GM18858 (cell line): Measurements from ENCODE around the gene C1orf174.
"Not testable (repeated sequence)": the region's sequence is repeated elsewhere in the genome, so short reads cannot be mapped to it uniquely, and the experiment has no call there.

Source experiments
- ATAC-seq: cut with Tn5 transposase; IDR thresholded peaks from one replicate; pipeline ENCODE4 v1.9.1; 2021; ENCODE audit not compliant: unreplicated experiment

The C1orf174 gene

DNA sequence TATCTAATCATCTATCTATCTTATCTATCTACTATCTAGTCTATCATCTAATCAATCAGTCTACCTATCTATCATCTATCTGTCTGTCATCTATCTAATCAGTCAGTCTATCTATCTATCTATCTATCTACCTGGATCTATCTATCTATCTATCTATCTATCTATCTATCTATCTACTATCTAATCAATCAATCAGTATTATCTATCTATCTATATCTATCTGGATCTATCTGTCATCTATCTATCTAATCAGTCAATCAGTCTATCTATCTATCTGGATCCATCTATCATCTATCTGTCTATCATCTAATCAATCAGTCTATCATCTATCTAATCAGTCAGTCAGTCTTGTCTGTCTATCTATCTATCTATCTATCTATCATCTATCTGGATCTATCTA, 26.9 kb upstream of the C1orf174 start:
- ATAC-seq: no peak

DNA sequence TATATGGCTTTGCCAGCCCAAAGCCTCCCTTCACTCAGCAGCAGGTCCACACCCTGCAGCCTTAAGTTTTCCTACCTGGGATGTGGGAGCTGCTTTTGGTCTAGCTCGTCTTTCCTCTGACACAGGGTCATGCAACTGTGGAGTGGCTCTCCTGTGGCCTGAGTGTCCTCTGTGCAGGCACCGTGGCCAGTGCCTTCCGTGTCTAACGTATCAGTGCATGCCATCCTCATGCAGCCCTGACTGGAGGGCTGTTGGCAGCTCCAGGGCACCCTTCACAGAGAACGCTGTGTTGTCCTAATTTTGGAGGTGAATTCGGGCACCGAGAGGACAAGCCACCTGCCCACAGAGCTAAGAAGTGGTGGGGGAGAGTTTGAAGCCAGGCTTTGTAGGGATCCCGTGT, 25.7 kb upstream of the C1orf174 start:
- no peak for ATAC-seq

DNA sequence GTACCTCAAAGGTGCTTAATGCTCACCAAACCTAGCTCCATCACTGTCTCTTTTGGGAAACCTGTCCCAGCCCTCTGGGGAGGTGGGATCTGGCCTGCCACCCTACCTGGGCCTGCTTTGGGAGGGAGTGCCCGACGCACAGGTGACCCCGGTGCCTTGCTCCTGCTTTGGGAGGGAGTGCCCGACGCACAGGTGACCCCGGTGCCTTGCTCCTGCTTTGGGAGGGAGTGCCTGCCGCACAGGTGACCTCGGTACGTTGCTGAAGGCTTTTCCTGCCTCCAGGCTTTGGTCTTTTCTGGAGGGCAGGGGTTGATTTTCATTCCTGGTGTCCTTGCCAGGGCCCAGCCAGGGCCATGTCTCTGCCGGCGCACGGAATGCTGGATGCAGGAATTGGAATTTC, 25.2 kb upstream of the C1orf174 start:
- no peak for ATAC-seq

DNA sequence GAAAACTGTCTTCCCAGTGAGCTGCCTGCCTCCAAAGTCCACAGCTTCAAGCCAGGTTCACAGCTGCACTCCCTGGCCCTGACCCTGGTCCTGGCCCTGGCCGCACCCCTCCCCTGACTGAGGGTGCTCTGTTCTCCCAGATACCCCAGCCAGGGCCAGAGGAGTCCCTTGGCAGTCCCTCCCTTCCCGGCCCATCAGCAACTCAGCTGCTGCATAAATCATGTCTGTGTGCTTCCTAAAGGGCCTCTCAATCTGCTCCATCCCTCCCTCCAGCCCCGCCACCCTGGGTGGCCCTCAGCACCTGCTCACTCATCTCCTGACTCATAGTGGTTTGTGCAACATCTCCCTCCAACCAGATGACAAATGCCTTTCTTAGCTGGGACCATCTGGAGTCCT, 24.8 kb upstream of the C1orf174 start:
- no peak for ATAC-seq

DNA sequence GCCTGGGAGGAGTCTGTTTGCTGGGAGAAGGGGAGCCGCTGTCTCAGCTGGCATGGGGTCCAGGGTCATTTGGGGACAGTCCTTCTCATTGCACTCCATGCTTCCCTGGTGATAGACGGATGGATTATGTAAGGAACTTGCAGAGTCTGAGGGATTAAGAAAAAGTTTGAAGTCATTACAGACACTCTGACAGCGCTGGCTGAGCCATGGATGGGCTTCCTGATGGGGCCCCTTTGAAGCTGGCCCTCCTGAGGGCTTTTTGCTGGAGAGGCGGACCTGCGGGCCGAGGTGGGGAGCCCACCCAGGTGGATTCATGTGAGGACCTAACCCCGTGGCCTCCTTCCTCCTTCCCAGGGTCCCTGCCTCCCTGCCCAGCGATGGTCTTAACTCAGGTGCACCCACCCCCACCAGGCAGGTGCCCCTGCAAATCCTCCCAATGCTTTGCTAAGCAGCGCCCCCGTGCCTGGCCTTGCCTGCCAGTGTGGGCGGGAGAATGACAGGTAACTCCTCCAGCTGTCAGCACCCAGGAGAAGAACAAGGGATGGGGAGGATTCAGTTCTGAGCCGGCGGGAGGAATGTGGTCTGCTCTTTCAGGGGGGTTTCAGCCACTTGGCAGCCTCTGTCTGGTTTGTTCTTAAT, 24.2 kb upstream of the C1orf174 start:
- no peak for ATAC-seq

DNA sequence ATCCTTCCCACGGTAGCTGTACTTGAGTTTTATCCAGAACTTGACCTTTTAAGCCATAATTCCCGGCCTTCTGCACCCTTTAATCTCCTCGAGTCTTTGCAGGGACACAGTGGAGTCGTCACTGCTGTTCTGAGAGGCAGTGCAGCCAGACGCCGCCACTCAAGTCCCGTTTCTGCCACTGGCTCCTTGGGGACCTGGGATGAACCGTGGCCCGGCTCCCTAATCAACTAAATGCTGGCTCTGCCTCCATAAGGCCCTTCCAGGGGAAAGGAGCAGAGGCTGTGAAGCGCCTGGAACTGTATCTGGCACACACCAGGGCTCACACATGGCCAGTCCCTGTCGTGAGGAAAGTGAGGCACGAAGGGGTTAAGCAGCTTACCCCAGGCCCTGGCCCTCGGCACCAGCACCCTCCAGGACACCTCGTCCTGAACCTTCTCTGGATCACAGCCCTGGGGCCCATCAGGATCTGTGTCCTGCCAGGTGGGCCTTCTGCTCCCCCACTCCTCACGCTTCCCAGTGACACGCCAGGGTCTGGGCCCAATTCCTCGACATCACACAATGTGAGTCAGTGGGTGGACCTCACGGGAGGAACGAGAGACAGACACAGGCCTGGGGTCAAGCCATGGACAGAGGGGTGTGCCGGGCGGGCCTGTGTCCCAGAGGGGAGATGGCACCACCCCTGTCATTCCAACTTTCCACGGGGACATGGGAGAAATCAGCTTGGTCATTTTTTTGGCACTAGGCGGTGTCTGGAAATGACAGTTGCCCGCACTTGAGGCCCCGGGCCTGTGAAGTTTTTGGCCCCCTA, 23.5 kb upstream of the C1orf174 start:
- no peak for ATAC-seq

DNA sequence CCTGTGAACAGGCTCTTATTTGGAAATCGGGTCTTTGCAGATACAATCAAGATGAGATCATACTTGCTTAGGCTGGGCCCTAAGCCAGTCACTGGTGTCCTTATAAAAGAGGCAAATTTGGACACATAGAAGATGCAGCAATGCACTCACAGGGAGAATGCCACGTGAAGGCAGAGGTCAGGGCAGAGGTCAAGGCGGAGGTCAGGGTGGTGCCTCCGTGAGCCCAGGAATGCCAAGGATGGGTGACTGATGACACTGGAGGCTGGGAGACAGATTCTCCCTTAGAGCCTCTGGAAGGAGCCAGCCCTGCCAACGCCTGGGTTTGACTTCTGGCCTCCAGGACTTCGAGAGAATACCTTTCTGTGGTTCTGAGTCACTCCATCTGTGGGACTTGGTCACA, 22.8 kb upstream of the C1orf174 start:
- no peak for ATAC-seq

DNA sequence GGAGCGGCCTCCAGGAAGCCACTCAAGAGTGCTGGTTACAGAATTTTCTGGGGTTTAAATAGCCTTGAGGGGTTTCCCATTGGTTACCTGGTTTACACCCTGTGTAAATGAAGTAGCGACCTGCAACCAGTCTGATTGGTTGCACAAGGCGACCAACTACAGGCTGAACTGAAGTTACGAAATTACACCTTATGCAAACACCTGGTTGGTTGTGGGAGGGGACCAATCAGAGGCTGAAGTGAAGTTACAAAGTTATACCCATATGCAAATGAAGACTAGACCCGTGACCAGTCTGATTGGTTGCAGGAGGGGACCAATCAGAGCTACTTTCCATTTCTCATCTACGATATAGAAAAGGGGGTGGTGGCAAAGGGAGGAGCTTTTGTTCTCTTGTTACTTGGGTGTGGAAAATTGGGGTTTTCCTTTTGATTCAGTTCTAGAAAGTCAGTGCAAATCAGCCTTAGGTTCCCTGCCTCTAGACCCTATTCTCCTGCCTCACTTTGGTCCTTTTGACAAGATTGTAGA, 22.2 kb upstream of the C1orf174 start:
- ATAC-seq: no peak

DNA sequence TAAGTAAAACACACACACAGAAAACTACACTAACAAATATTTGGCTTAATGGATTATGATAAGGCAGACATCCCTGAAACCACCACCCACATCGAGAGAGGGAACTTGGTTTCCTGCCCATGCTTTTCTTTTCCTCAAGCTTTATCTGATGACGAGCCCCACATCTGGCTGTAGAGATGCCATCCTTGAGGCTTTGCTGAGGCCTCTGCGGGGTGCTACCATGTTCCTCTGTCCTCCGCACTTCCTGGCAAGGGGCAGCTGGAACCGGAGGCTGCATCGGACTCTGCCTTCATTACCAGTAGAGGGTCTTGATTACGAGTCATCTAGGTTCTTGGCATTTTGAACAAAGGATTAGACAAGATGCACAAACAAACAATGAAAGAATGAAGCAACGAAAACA, 21.7 kb upstream of the C1orf174 start:
- ATAC-seq: no peak

DNA sequence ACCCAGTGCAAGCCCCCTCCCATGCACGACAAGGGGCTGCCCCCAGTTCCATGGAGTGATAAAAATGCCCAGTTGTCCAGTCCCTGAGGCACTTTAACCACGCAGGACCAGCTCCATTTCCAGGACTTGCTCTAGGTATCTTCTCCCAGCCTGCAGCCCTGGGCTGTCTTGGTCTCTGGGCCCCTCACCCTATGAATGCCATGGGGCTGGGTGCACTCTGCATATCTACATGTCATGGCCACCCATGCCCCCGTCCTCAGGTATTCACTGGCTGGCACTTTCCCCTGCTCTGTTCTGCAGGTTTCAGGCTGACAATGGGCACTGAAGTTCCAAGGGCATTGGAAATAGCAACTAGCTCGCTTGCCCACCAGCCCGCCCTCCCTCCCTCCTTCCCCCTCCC, 19.6 kb upstream of the C1orf174 start:
- no peak for ATAC-seq

DNA sequence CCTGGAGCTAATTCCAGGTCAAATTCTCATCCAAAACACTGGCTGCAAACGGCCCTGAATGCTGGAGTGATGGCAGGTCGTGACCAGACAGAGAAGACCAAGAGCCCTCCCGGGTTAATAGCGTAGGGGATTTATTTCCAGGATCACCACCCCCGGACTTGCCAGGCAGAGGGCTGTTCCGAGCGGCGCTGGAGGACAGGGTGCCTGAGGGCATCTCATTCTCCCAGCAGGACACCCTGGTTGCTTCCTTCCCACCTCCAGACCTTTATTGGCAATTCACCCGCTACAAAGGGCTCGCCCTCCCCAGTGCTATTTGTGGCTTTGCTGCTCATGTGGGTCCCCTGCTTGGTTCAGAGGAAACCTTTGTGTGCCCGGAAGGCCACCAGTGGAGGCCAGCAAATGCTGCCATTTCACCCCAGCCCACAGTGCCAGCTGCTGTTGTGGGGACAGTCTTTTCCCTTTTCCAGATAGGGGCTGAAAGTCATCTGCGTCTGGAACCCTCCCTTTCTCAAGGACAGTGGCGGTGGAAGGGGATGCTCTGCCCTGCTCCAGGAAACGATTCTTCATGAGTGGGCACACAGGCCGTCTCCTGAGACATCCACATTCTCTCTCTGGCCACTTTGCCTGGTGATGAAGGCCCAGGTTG, 19.0 kb upstream of the C1orf174 start:
- no peak for ATAC-seq

DNA sequence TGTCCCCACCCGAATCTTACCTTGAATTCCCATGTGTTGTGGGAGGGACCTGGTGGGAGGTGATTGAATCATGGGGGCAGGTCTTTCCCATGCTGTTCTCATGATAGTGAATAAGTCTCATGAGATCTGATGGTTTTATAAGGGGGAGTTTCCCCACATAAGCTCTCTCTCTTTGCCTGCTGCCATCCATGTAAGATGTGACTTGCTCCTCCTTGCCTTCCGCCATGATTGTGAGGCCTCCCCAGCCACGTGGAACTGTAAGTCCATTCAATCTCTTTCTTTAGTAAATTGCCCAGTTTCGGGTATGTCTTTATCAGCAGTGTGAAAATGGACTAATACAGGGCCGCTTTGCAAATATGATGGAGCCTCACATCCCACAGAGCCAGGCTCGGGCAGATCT, 18.3 kb upstream of the C1orf174 start:
- ATAC-seq: not testable (repeated sequence)

DNA sequence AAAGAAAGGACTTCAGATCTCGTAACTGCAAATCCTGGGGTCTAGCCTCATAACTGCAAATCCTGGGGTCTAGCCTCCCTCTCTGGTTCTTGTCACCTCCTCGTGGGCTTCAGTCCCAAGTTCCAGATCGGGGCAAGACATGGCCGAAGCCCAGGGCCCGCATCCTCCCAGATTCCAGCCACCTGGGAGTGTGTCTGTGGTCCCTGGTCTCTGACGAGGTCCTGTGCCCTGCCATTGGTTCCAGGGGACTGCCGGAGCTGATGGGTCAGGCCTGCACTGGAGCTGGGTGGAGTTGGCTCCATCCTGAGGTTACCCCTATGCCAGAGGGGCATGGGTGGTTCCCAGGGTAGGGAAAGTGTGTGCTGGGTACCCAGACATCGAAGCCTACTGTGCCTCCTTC, 17.7 kb upstream of the C1orf174 start:
- ATAC-seq: no peak

DNA sequence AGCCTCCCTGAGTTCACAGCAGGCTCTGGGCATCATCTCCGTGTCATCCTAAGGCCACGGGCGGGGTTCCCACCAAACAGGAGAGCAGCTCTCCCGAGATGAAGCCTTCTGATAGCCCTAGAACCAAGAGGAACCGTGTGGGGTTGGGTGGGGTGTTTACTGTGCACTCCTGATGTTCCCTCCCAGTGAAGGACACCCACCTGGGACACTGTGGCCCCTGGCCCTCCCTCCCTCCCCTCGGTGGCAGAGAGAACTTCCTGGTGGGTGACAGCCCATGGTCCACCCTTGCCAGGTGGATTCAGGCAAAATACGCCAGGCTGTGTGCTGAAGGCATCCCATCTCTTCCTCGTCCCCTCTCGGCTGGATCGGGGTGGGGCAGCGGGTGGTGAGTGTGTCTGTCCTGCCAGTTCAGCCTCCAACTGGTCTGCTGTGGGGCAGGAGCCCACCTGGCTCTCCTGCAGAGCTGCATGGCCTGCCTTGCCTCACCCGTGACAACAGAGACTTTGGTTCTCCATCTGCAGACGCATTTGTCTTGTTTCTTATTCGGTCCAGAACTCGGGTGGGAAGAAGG, 15.6 kb upstream of the C1orf174 start:
- no peak for ATAC-seq

DNA sequence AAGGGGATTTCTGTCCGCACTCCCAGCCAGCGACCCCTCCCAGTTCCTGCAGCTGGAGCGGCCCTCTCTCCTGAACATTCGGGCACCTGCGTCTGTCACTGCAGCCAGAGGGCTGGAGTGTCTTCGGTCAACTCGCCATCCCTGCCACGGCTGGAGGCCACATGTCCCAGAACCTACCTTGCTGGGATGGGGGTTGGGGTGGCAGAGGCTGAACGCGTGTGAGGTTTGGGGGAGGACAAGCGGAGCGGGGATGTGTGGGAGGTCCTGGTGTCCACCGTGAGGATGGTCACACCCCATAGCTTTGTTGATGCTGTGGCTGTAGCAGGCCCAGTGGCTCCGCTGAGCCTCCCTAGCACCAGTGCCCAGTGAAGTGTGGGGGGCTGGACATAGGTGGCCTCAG, 14.8 kb upstream of the C1orf174 start:
- ATAC-seq: no peak

DNA sequence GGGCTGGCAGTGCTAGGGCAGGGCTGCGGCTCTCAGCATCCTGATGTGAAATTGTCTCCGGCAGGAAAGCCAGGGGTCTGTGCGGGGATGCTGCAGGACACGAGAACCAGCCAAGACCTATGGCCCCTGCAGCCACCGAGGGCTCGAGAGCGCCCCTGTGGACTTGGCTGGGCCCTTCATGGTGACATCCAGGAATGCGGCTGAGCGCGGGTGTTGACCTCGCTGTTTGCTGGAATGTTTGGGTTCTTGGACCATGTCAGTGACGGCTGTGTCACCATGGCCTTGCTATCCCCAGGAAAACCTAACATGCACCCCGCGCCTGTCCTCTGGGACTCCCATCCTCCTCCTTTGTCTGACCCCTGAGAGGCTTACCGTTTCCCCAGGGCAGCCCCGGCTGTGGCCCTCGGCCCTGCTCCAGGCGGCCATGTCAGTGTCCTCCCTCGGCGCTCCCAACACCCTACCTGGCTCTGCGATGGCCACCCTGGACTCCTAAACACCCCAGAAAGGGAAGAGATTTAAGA, 14.3 kb upstream of the C1orf174 start:
- no peak for ATAC-seq

DNA sequence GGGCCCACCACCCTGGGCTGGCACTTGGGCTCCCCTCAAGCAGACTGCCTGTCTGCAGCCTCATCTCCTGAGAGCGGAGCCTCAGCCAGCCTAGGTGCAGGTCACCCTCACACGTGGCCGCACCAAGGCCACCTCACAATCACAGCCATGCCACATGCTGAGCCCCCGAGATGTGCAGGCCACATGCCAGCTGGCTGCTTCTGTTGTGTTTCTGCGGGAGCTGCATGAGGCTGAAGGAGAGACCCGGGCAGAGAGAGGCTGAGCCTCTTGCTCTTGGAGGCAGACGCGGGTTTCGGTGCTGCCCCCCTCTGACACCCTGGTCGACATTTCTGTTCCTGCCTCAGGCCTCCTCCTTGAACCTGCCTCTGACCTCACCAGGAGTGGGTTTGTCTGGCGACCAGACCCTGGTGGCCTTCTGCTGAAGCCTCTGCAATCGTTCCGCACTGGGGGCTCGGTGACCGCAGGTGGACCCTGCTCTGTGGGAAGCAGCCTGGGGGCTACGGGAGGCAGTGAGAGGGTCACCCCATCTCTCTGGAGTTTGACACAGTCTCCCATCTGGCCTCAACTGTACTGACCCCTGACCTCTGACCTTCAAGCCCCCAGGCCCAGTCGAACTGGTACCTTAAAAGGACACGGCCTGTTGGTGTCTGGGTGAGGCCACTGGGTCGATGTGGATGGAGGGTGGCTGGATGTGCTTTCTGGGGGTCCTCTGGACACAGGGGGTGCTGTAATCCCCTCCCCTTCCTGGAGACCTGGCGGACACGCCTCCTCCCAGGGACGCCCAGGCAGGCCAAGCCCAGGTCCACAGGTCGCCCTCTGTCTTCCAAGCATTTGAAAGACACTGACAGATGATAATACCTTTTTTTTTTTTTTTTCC, 13.0 kb upstream of the C1orf174 start:
- ATAC-seq: no peak

DNA sequence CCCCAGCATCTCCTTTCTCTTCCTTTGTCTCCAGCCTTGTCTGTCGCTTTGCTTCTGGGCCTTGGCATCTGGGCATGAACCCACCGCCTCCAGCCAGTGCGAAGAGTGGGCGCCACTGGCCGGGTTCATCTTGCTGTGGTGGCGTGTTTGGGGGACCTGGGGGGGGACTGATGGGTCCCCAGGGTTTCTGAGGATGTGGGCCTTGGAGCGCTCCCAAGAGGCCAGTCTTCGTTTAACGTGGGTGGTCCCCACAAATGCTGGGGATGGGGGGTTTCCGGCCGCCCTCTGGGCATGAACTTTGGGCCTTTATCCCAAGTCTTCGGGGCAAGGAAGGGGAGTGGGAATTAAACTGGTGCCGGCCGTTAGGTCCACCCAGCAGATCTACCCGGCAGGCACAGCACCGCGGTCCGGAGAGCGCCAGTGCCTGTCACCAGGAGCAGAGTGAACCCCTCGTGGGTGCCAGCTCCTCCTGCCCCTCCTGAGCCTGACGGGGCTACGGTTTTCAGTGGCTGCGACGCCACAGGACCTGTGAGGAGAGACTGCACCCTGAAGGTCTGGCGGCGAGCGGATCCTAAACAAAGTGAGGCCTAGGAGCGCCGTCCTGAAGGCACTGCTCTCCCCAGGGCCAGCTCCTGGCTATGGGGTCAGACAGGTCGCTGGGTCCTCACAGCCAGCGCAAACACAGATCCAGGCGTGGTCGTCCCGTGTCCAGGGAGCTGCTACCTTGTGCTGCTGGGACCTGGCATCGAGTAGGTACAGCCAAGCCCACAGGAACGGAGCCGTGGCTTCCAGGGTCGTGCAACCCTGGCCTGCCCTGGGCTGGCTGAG, 12.1 kb upstream of the C1orf174 start:
- no peak for ATAC-seq
